ENCODE data around the gene PGM2L1. TPM values are rescaled to one million over a fixed set of nuclear protein-coding genes. Genes with fewer than 3 reads are reported as not detected.

PGM2L1 gene
- total RNA-seq, result 10 to 100 TPM in 1 of 2 donors, 1 to 10 TPM in 1; 7.8 to 11.1 TPM

- H3K27me3 ChIP-seq, result no peaks in the 10 kb centered on the region
- no peaks in the 10 kb centered on the region for H3K9me3 ChIP-seq
- DNase-seq, result peak; percentile 95
- H3K4me3 ChIP-seq, result peak within 1 kb of the TSS; percentile 92
- TF ChIP-seq CTCF (IDR thresholded peaks at IDR 0.05), result no peak
- H3K36me3 ChIP-seq, result no peaks in the 10 kb centered on the region
- H3K9ac ChIP-seq (ENCODE audit: low read depth in 2 of 2, low read length in 2 of 2), result peak within 1 kb of the TSS; percentile 76 to 95
- H3K4me1 ChIP-seq, result no peaks in the 10 kb centered on the region
- intact Hi-C loops (cut with DNase I), result no loop called here
- peak within 1 kb of the TSS; percentile 88 for H3K27ac ChIP-seq
Measured at GRCh38 chr11:74398244-74399159, at the start of gene PGM2L1. PGM2L1 (minus strand) TSS chr11:74398433; CDS start chr11:74398161, 272 bp downstream.

DNA sequence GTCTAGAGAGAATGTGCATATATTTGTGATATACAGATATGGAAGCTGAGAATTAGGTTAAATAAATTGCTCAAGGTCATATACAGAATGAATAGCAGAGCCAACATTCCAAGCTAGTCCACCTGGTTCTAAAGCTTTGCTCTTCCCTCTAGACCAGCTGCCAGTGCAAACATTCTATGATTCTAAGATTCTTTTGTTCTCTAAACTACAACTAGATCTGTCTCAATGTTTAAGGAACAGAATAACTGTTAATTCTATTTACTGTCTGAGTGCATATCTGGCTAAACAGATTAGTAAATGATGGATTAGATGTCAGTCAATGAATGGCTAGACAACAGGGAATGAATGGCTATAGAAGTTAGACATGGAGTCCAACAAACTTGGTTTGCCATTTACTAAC lies 49.5 kb upstream of the PGM2L1 start:
- DNase-seq, result no peak
- no peak overlapping the region for H3K27ac ChIP-seq
- no peak overlapping the region for H3K4me3 ChIP-seq
- no peak for TF ChIP-seq CTCF (IDR thresholded peaks at IDR 0.05)
- H3K27me3 ChIP-seq, result no peaks in the 10 kb centered on the region
- no peak overlapping the region for H3K9ac ChIP-seq (ENCODE audit: low read depth in 2 of 2, low read length in 2 of 2)
- no peaks in the 10 kb centered on the region for H3K9me3 ChIP-seq
- peaks cover 1% of the 10 kb centered on the region for H3K4me1 ChIP-seq
- intact Hi-C loops (cut with DNase I), result loop anchor here (2.0 to 5.0 kb wide), 2 partner anchors 55 to 193 kb away; no protein-coding TSS in a partner anchor
- no peaks in the 10 kb centered on the region for H3K36me3 ChIP-seq

GRCh38 chr11:74446532-74446938 lies 48.3 kb upstream of the PGM2L1 start:
- no peaks in the 10 kb centered on the region for H3K9me3 ChIP-seq

GRCh38 chr11:74444173-74444826 lies 46.1 kb upstream of the PGM2L1 start:
- no peak overlapping the region for H3K9ac ChIP-seq (ENCODE audit: low read depth in 2 of 2, low read length in 2 of 2)
- H3K36me3 ChIP-seq, result no peaks in the 10 kb centered on the region
- H3K9me3 ChIP-seq, result no peaks in the 10 kb centered on the region
- H3K27me3 ChIP-seq, result no peaks in the 10 kb centered on the region
- no peak overlapping the region for H3K27ac ChIP-seq
- intact Hi-C loops (cut with DNase I), result no loop called here
- DNase-seq, result peak; percentile 53
- TF ChIP-seq CTCF (IDR thresholded peaks at IDR 0.05), result no peak
- H3K4me1 ChIP-seq, result peaks cover 8% of the 10 kb centered on the region
- H3K4me3 ChIP-seq, result no peak overlapping the region

More at GRCh38 chr11:74446532-74446938, 48.3 kb upstream of the PGM2L1 start:
- H3K36me3 ChIP-seq, result no peaks in the 10 kb centered on the region
- H3K9ac ChIP-seq (ENCODE audit: low read depth in 2 of 2, low read length in 2 of 2), result no peak overlapping the region
- TF ChIP-seq CTCF (IDR thresholded peaks at IDR 0.05), result no peak
- no peaks in the 10 kb centered on the region for H3K27me3 ChIP-seq
- no peak overlapping the region for H3K27ac ChIP-seq
- DNase-seq, result no peak
- peaks cover 8% of the 10 kb centered on the region for H3K4me1 ChIP-seq
- no peak overlapping the region for H3K4me3 ChIP-seq
- intact Hi-C loops (cut with DNase I), result loop anchor here (5.0 kb wide), 1 partner anchor 54 kb away; no protein-coding TSS in a partner anchor

- TF ChIP-seq CTCF (IDR thresholded peaks at IDR 0.05), result no peak
- Histone ChIP-seq H3K4me3 (no peak overlapping the region), H3K27ac (peak overlapping the region; percentile 33), H3K9ac (ENCODE audit: low read depth in 2 of 2, low read length in 2 of 2) (peak overlapping the region in 1 of 2 donors; percentile 70), H3K36me3 (no peaks in the 10 kb centered on the region), H3K4me1 (peaks cover 8% of the 10 kb centered on the region), H3K9me3 (no peaks in the 10 kb centered on the region), H3K27me3 (no peaks in the 10 kb centered on the region)
- DNase-seq, result peak; percentile 69
- intact Hi-C loops (cut with DNase I), result no loop called here
Measured at GRCh38 chr11:74443071-74443864, 45.0 kb upstream of the PGM2L1 start.
